Measurements from ENCODE around the gene SLC22A1.

DNA sequence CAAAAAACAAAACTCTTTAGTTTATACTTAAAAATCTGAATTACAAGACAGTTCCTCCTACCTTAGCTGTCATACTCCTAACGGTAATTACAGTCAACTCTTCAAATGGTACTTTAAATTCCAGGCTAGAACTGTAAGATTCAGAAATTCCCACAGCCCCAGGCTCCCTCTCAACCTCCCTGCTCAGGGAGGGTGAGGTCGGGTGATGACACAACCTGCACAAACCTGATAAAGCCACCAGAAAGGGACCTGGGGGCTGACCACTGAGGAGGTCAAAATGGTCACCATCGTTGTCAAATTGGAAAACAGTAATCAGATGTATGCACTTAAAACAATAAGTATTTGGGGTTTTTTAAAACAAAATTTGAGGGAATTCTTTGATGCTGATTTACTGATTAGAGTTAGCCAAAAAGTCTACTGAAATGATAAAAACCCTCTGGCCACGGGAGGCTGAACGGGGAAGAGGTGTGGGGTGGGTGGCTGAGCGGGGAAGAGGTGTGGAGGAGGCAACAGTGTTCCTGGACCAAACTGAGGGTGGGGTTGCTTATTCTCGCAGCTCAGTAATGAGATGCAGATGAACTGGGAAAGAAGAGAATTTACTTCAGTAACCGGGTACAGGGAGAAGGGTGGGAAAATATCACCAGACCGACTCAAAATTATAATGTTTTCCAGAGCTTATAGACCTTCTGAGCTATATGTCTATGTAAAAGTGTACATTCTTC, 52.4 kb downstream of the SLC22A1 start:
- TF ChIP-seq, protein P1, sequence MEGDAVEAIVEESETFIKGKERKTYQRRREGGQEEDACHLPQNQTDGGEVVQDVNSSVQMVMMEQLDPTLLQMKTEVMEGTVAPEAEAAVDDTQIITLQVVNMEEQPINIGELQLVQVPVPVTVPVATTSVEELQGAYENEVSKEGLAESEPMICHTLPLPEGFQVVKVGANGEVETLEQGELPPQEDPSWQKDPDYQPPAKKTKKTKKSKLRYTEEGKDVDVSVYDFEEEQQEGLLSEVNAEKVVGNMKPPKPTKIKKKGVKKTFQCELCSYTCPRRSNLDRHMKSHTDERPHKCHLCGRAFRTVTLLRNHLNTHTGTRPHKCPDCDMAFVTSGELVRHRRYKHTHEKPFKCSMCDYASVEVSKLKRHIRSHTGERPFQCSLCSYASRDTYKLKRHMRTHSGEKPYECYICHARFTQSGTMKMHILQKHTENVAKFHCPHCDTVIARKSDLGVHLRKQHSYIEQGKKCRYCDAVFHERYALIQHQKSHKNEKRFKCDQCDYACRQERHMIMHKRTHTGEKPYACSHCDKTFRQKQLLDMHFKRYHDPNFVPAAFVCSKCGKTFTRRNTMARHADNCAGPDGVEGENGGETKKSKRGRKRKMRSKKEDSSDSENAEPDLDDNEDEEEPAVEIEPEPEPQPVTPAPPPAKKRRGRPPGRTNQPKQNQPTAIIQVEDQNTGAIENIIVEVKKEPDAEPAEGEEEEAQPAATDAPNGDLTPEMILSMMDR (IDR thresholded peaks at IDR 0.05): no peak
- TF ChIP-seq POLR2AphosphoS5 (IDR thresholded peaks at IDR 0.05): no peak

Data from breast epithelium (tissue), 3 donors.